HG03342 (cell line): ENCODE data around the gene NPHP4.

ENCODE experiments used
- ATAC-seq: cut with Tn5 transposase; IDR thresholded peaks from one replicate; pipeline ENCODE4 v1.9.1; 2021; ENCODE audit warnings: mild to moderate bottlenecking, moderate library complexity; ENCODE audit not compliant: unreplicated experiment

NPHP4 gene

GRCh38 chr1:5818755-5819154, 173.5 kb downstream of the NPHP4 start:
- ATAC-seq: no peak

- no peak for ATAC-seq
These were observed 176.5 kb downstream of the NPHP4 start for GRCh38 chr1:5815716-5816115.

GRCh38 chr1:5815211-5815610, 177.0 kb downstream of the NPHP4 start:
- ATAC-seq: no peak

- no peak for ATAC-seq
These were observed 178.1 kb downstream of the NPHP4 start for GRCh38 chr1:5814046-5814619.

- no peak for ATAC-seq
These were observed 178.7 kb downstream of the NPHP4 start for GRCh38 chr1:5813480-5813879.
